Measurements from ENCODE around the gene LIMK1. TPM values are rescaled to one million over a fixed set of nuclear protein-coding genes. Genes with fewer than 3 reads are reported as not detected.

The LIMK1 gene
- total RNA-seq, 1 donor from 2014 or later: 65.1 TPM

DNA sequence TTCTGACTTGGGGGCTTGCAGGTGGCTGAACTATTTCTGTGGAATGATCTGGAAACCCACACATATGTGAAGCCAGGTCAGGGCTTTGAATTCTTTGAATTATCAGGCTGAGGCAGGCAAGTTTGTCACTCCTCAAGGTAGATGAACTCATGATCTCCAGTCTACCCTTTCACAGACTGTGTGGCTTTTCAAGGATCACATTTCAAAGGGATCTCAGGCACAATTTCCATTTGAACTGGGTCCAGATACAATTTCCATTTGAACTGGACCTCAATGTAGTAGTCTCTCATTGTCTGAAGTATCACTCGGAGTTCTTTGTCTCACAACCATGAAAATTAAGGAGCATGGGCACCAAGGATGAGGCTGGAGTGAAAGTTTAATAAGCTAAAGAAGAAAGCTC is 64.9 kb downstream of the LIMK1 start:
- no peaks in the 10 kb centered on the region for H3K4me1 Mint-ChIP-seq (ENCODE audit: low read depth)
- DNase-seq (ENCODE audit: low spot score, unreplicated experiment): no peak
- H3K4me3 Mint-ChIP-seq (ENCODE audit: low read depth): no peak overlapping the region
- no peaks in the 10 kb centered on the region for H3K36me3 Mint-ChIP-seq (ENCODE audit: insufficient read depth)
- no peak overlapping the region for H3K27ac Mint-ChIP-seq
- no peak for TF ChIP-seq CTCF (IDR thresholded peaks at IDR 0.05; ENCODE audit: unreplicated experiment)
- H3K9me3 Mint-ChIP-seq (ENCODE audit: low read depth): no peaks in the 10 kb centered on the region
- H3K27me3 Mint-ChIP-seq: no peaks in the 10 kb centered on the region

GRCh38 chr7:74149071-74149470 is 65.5 kb downstream of the LIMK1 start:
- Mint-ChIP-seq H3K36me3 (ENCODE audit: insufficient read depth) (no peaks in the 10 kb centered on the region), H3K9me3 (ENCODE audit: low read depth) (no peaks in the 10 kb centered on the region), H3K4me1 (ENCODE audit: low read depth) (no peaks in the 10 kb centered on the region), H3K27me3 (no peaks in the 10 kb centered on the region), H3K27ac (no peak overlapping the region), H3K4me3 (ENCODE audit: low read depth) (no peak overlapping the region)
- TF ChIP-seq CTCF (IDR thresholded peaks at IDR 0.05; ENCODE audit: unreplicated experiment): no peak
- no peak for DNase-seq (ENCODE audit: low spot score, unreplicated experiment)

GRCh38 chr7:74149603-74150002 is 66.0 kb downstream of the LIMK1 start:
- Mint-ChIP-seq H3K27me3 (no peaks in the 10 kb centered on the region), H3K36me3 (ENCODE audit: insufficient read depth) (no peaks in the 10 kb centered on the region), H3K4me1 (ENCODE audit: low read depth) (no peaks in the 10 kb centered on the region), H3K9me3 (ENCODE audit: low read depth) (no peaks in the 10 kb centered on the region), H3K27ac (no peak overlapping the region), H3K4me3 (ENCODE audit: low read depth) (no peak overlapping the region)
- TF ChIP-seq CTCF (IDR thresholded peaks at IDR 0.05; ENCODE audit: unreplicated experiment): no peak
- DNase-seq (ENCODE audit: low spot score, unreplicated experiment): no peak

DNA sequence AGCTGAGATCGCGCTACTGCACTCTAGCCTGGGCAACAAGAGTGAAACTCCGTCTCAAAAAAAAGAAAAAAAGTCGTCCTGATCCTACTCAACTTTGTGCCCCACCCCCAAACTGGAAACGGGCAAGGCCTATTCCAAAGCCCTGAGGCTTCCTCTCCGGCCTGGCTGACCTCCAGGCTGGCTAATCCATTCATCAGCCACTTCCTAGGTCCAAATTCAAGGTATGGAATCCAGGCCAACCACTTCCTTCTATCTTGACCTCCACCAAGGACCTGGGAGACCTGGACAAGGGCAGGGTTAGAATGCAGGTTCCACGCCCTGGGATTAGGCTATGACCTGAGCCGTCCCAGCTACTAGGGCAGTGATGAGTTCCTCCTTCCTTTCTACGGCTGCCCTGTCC is 70.1 kb downstream of the LIMK1 start:
- Mint-ChIP-seq H3K27ac (no peak overlapping the region), H3K9me3 (ENCODE audit: low read depth) (no peaks in the 10 kb centered on the region), H3K4me1 (ENCODE audit: low read depth) (no peaks in the 10 kb centered on the region), H3K36me3 (ENCODE audit: insufficient read depth) (no peaks in the 10 kb centered on the region), H3K27me3 (no peaks in the 10 kb centered on the region), H3K4me3 (ENCODE audit: low read depth) (no peak overlapping the region)
- DNase-seq (ENCODE audit: low spot score, unreplicated experiment): no peak
- TF ChIP-seq CTCF (IDR thresholded peaks at IDR 0.05; ENCODE audit: unreplicated experiment): no peak

DNA sequence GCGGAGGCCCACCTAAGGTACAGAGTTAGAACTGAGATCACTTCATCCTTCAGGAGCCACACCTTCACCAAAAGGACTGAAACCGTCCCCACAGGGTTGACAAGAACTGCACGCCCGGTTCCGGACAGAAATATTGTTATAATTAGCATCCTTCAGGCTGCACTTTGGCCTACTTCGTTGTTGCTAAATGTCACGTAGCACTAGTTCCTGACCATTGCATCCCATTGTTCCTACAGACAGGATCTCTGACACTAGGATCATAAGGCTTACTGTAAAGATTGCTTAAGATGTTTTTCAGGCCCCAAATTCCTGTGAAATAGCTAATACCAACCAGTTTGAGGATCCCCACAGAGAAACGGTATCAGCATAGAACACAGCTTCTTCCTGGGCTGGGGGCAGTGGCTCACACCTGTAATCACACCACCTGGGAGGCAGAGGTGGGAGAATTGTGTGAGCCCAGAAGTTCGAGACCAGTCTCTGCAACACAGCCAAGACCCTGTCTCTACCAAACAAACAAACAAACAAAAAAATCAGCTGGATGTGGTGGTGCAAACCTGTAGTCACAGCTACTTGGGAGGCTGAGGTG is 72.3 kb downstream of the LIMK1 start:
- Mint-ChIP-seq H3K4me3 (ENCODE audit: low read depth) (no peak overlapping the region), H3K9me3 (ENCODE audit: low read depth) (no peaks in the 10 kb centered on the region), H3K27ac (no peak overlapping the region), H3K4me1 (ENCODE audit: low read depth) (peaks cover 3% of the 10 kb centered on the region), H3K36me3 (ENCODE audit: insufficient read depth) (no peaks in the 10 kb centered on the region), H3K27me3 (no peaks in the 10 kb centered on the region)
- TF ChIP-seq CTCF (IDR thresholded peaks at IDR 0.05; ENCODE audit: unreplicated experiment): no peak
- no peak for DNase-seq (ENCODE audit: low spot score, unreplicated experiment)

All from progenitor cell of endocrine pancreas (in vitro differentiated cells).